Gastroesophageal sphincter (tissue), 4 donors: ENCODE measurements around the gene PAX7. TPM values are rescaled to one million over a fixed set of nuclear protein-coding genes. Genes with fewer than 3 reads are reported as not detected.

Source experiments
- ATAC-seq: fragments of 150-250 bp; one replicate; pipeline ENCODE4 v1.9.1; 2016; ENCODE audit warnings: mild to moderate bottlenecking, moderate library complexity
- H3K27ac ChIP-seq, 4 donors: fragments of 200-600 bp; sonication (generic) in 3 of 4; 1 replicate in 3 of 4; 2 replicates in 1 of 4; pipeline ENCODE4 v1.5.1; 2016 to 2019
- H3K27me3 ChIP-seq: fragments of 200-600 bp; sonication (generic); one replicate; pipeline ENCODE4 v1.5.1; 2019
- H3K36me3 ChIP-seq, 2 donors: fragments of 200-600 bp; sonication (generic); one replicate each; pipeline ENCODE4 v1.5.1; 2019; ENCODE audit warnings: control low read depth in 1 of 2
- H3K4me1 ChIP-seq, 3 donors: fragments of 200-600 bp; sonication (generic); 1 replicate in 2 of 3; 2 replicates in 1 of 3; pipeline ENCODE4 v1.5.1; 2016 to 2019; ENCODE audit warnings: control low read depth in 2 of 3
- H3K4me3 ChIP-seq, 2 donors: fragments of 200-600 bp; sonication (generic); one replicate each; pipeline ENCODE4 v1.5.1; 2019; ENCODE audit warnings: mild to moderate bottlenecking in 1 of 2, moderate library complexity in 1 of 2
- H3K9me3 ChIP-seq, 3 donors: fragments of 200-600 bp; sonication (generic); one replicate each; pipeline ENCODE4 v1.5.1; 2017 to 2019; ENCODE audit warnings: control low read depth in 2 of 3
- CTCF ChIP-seq, 4 experiments: fragments of 200-600 bp in 2 of 4; fragments of 450-650 bp in 2 of 4; sonication (generic) in 1 of 4; IDR thresholded peaks; one replicate each; pipeline ENCODE4 v1.5.1; 2017 to 2019; ENCODE audit warnings: antibody characterized with exemption in 4 of 4, mild to moderate bottlenecking in 2 of 4, moderate library complexity in 2 of 4
- EP300 ChIP-seq: sonication (generic); formaldehyde crosslinking; IDR thresholded peaks from one replicate; pipeline ENCODE4 v1.6.1; 2017; ENCODE audit warnings: antibody characterized with exemption, mild to moderate bottlenecking
- POLR2A ChIP-seq, 2 donors: fragments of 450-650 bp; IDR thresholded peaks; one replicate each; pipeline ENCODE4 v1.6.1; 2017; ENCODE audit warnings: antibody characterized with exemption in 2 of 2, mild to moderate bottlenecking in 2 of 2, moderate library complexity in 1 of 2
- POLR2AphosphoS5 ChIP-seq: sonication (generic); formaldehyde crosslinking; IDR thresholded peaks from one replicate; pipeline ENCODE4 v1.6.1; 2017; ENCODE audit warnings: antibody characterized with exemption
- WGBS, 2 donors: methylation state at CpG; one replicate each; pipeline ENCODE4 v1.1.5; 2018; ENCODE audit warnings: low coverage in 1 of 2; 5-methylcytosine and 5-hydroxymethylcytosine counted together
- total RNA-seq, 4 donors: library from RNA; depleted of rRNA; stranded (reverse); fragments of >200 nt; gene quantifications; one replicate each; pipeline ENCODE4 v1.1.0, GENCODE V29; 2016

Gene PAX7
- total RNA-seq, 4 donors from 2014 or later = not detected

GRCh38 chr1:18644446-18644845, 13.8 kb downstream of the PAX7 start:
- no peaks in the 10 kb centered on the region for H3K36me3 ChIP-seq
- H3K27ac ChIP-seq = no peak overlapping the region
- H3K9me3 ChIP-seq = no peaks in the 10 kb centered on the region
- H3K4me1 ChIP-seq = peaks cover 0 to 39% (median 7%) of the 10 kb centered on the region in 3 donors
- peaks cover 100% of the 10 kb centered on the region for H3K27me3 ChIP-seq
- H3K4me3 ChIP-seq = no peak overlapping the region
- no peak for ATAC-seq
- WGBS, 2 donors = 4 to 7% methylated on average over 3 to 4 of the region's 5 CpGs
- TF ChIP-seq POLR2AphosphoS5 (no peak), CTCF (IDR thresholded peaks at IDR 0.05) (no peak), POLR2A (IDR thresholded peaks at IDR 0.05) (no peak), EP300 (no peak)

- Histone ChIP-seq H3K4me1 (peaks cover 0 to 39% (median 7%) of the 10 kb centered on the region in 3 donors), H3K9me3 (no peaks in the 10 kb centered on the region), H3K27ac (no peak overlapping the region), H3K36me3 (no peaks in the 10 kb centered on the region), H3K27me3 (peaks cover 100% of the 10 kb centered on the region), H3K4me3 (no peak overlapping the region)
- 1 to 6% methylated on average over 12 to 18 of the region's 46 CpGs for WGBS, 2 donors
- ATAC-seq = no peak
- TF ChIP-seq EP300 (no peak), POLR2A (IDR thresholded peaks at IDR 0.05) (no peak)
Observed at GRCh38 chr1:18644973-18645746, 14.5 kb downstream of the PAX7 start.

- Histone ChIP-seq H3K4me3 (no peak overlapping the region), H3K4me1 (peaks cover 0 to 39% (median 7%) of the 10 kb centered on the region in 3 donors), H3K9me3 (no peaks in the 10 kb centered on the region), H3K27me3 (peaks cover 100% of the 10 kb centered on the region), H3K36me3 (no peaks in the 10 kb centered on the region), H3K27ac (no peak overlapping the region)
- 6 to 9% methylated on average over 9 to 10 of the region's 10 CpGs for WGBS, 2 donors
- no peak for TF ChIP-seq POLR2A (IDR thresholded peaks at IDR 0.05)
- no peak for TF ChIP-seq EP300
- TF ChIP-seq CTCF (IDR thresholded peaks at IDR 0.05) = no peak
- no peak for TF ChIP-seq POLR2AphosphoS5
- ATAC-seq = no peak
Observed at GRCh38 chr1:18645747-18646090, 15.1 kb downstream of the PAX7 start.

GRCh38 chr1:18646091-18646785, 15.6 kb downstream of the PAX7 start:
- Histone ChIP-seq H3K4me3 (peak overlapping the region in 1 of 2 donors; percentile 43), H3K27ac (no peak overlapping the region), H3K4me1 (peaks cover 0 to 37% (median 7%) of the 10 kb centered on the region in 3 donors), H3K36me3 (no peaks in the 10 kb centered on the region), H3K9me3 (no peaks in the 10 kb centered on the region), H3K27me3 (peaks cover 100% of the 10 kb centered on the region)
- TF ChIP-seq POLR2AphosphoS5 (no peak), EP300 (no peak), CTCF (IDR thresholded peaks at IDR 0.05) (no peak), POLR2A (IDR thresholded peaks at IDR 0.05) (no peak)
- WGBS, 2 donors = 0 to 1% methylated on average over 1 to 20 of the region's 35 CpGs
- ATAC-seq = no peak

GRCh38 chr1:18646786-18647410, 16.3 kb downstream of the PAX7 start:
- 1 to 2% methylated on average over 10 to 16 of the region's 48 CpGs for WGBS, 2 donors
- ATAC-seq = no peak
- Histone ChIP-seq H3K36me3 (no peaks in the 10 kb centered on the region), H3K9me3 (no peaks in the 10 kb centered on the region), H3K4me1 (peaks cover 0 to 33% (median 7%) of the 10 kb centered on the region in 3 donors), H3K4me3 (peak overlapping the region in 1 of 2 donors; percentile 43), H3K27ac (no peak overlapping the region), H3K27me3 (peaks cover 100% of the 10 kb centered on the region)
- TF ChIP-seq EP300 (no peak), POLR2AphosphoS5 (no peak), POLR2A (IDR thresholded peaks at IDR 0.05) (no peak), CTCF (IDR thresholded peaks at IDR 0.05) (no peak)
